ENCODE data around the gene SAP30BP. TPM values are rescaled to one million over a fixed set of nuclear protein-coding genes. Genes with fewer than 3 reads are reported as not detected.

Gene SAP30BP
- total RNA-seq, 1 experiment from 2014 or later, result 89.7 TPM

GRCh38 chr17:75751676-75752404 lies 84.7 kb downstream of the SAP30BP start:
- Mint-ChIP-seq H3K4me3 (no peak overlapping the region), H3K9me3 (no peaks in the 10 kb centered on the region; a peak in 1 of 5 replicates), H3K4me1 (peaks cover 9 to 12% of the 10 kb centered on the region in 2 experiments), H3K27ac (no peak overlapping the region), H3K27me3 (ENCODE audit: low read depth) (peaks cover 12% of the 10 kb centered on the region), H3K36me3 (ENCODE audit: insufficient read depth in 1 of 3, low read depth in 3 of 3) (no peaks in the 10 kb centered on the region)
- no peak overlapping the region for H2AFZ ChIP-seq (ENCODE audit: low read length)
- H2AK5ac ChIP-seq (ENCODE audit: insufficient read length, low read length), result no peak overlapping the region
- H2BK120ac ChIP-seq (ENCODE audit: low read depth, low read length, poor library complexity, severe bottlenecking), result no peak overlapping the region
- H3K79me2 ChIP-seq (ENCODE audit: insufficient read depth, low read length), result no peaks in the 10 kb centered on the region
- H4K20me1 ChIP-seq (ENCODE audit: control insufficient read depth, insufficient read depth, insufficient read length), result no peaks in the 10 kb centered on the region
- H2BK20ac ChIP-seq (ENCODE audit: low read depth, low read length, poor library complexity, severe bottlenecking), result no peak overlapping the region
- no peak overlapping the region for H3T11ph ChIP-seq (ENCODE audit: low read length)
- H3K56ac ChIP-seq (ENCODE audit: insufficient read length, low read depth, low read length), result no peak overlapping the region
- no peaks in the 10 kb centered on the region; the same call in 1 of the 2 replicates for H3K4me1 ChIP-seq (ENCODE audit: insufficient read depth, low read length)
- H3K23me2 ChIP-seq (ENCODE audit: insufficient read length, low read depth, low read length, poor library complexity, severe bottlenecking), result peaks cover 3% of the 10 kb centered on the region
- H3K18ac ChIP-seq (ENCODE audit: insufficient read length, low read depth, low read length), result no peak overlapping the region
- WGBS (ENCODE audit: extremely low coverage, insufficient read length, low lambda C conversion rate), result no CpG with 5 or more reads among the region's 24 CpGs
- no peaks in the 10 kb centered on the region for H3K79me1 ChIP-seq (ENCODE audit: insufficient read depth, low read depth, low read length, poor library complexity, severe bottlenecking)
- DNase-seq, result no peak
- H4K8ac ChIP-seq (replicated peaks; ENCODE audit: insufficient read length, low read depth, low read length), result no peak overlapping the region
- no peak overlapping the region for H3K14ac ChIP-seq (ENCODE audit: insufficient read depth, low read length)
- H3K9ac ChIP-seq (ENCODE audit: extremely low read depth, insufficient read length, low read length), result no peak overlapping the region
- no peak overlapping the region for H2BK15ac ChIP-seq (ENCODE audit: low read depth, low read length)
- no peak overlapping the region for H3K23ac ChIP-seq (ENCODE audit: insufficient read length, low read depth, low read length)
- H3K27me3 ChIP-seq (ENCODE audit: insufficient read depth, low read length), result no peaks in the 10 kb centered on the region
- no peak overlapping the region for H3K4me2 ChIP-seq (ENCODE audit: insufficient read depth, insufficient read length, low read length)
- no peak overlapping the region for H2BK5ac ChIP-seq (ENCODE audit: insufficient read length, low read length)
- H2BK12ac ChIP-seq (ENCODE audit: insufficient read length, low read depth, low read length), result no peak overlapping the region
- TF ChIP-seq CTCF (conservative IDR thresholded peaks at IDR 0.05), result no peak
- no peak overlapping the region for H3K27ac ChIP-seq (ENCODE audit: insufficient read length, low read depth, low read length)
- no peak overlapping the region for H4K91ac ChIP-seq (ENCODE audit: insufficient read length, low read depth, low read length)
- H3K4ac ChIP-seq (ENCODE audit: low read depth, low read length), result no peak overlapping the region
- no peak overlapping the region for H4K5ac ChIP-seq (ENCODE audit: insufficient read length, low read depth, low read length)
- H3K9me3 ChIP-seq (ENCODE audit: control insufficient read depth, low read depth, low read length), result no peaks in the 10 kb centered on the region

Data from H9 (cell line).